NCI-H2029 treated with DMSO at 0.1 percent for 48 hours (cell line): ENCODE measurements around the gene TPRG1.

Source experiments
- DNase-seq: peaks from one replicate; lab custom pipeline; 2025; lab: John Stamatoyannopoulos, UW

The TPRG1 gene

GRCh38 chr3:189166321-189166720, 5.5 kb upstream of the TPRG1 start:
- no peak for DNase-seq

GRCh38 chr3:189167027-189167766, 4.6 kb upstream of the TPRG1 start:
- no peak for DNase-seq

- DNase-seq: no peak
Observed at GRCh38 chr3:189168711-189169110, 3.1 kb upstream of the TPRG1 start.

GRCh38 chr3:189169728-189170127, 2.0 kb upstream of the TPRG1 start:
- no peak for DNase-seq

- DNase-seq: no peak
Observed at GRCh38 chr3:189170559-189170958, 1.2 kb upstream of the TPRG1 start.

- DNase-seq: no peak
Observed at GRCh38 chr3:189172668-189173419, 1.1 kb downstream of the TPRG1 start.

GRCh38 chr3:189184566-189184965, 12.8 kb downstream of the TPRG1 start:
- no peak for DNase-seq

- no peak for DNase-seq
Observed at GRCh38 chr3:189186101-189186500, 14.3 kb downstream of the TPRG1 start.

- DNase-seq: no peak
Observed at GRCh38 chr3:189188466-189188865, 16.7 kb downstream of the TPRG1 start.

- DNase-seq: no peak
Observed at GRCh38 chr3:189192725-189193124, 21.0 kb downstream of the TPRG1 start.

- no peak for DNase-seq
Observed at GRCh38 chr3:189195302-189195701, 23.5 kb downstream of the TPRG1 start.

GRCh38 chr3:189202106-189202505, 30.3 kb downstream of the TPRG1 start:
- no peak for DNase-seq

- no peak for DNase-seq
Observed at GRCh38 chr3:189202583-189202982, 30.8 kb downstream of the TPRG1 start.

GRCh38 chr3:189204167-189204866, 32.5 kb downstream of the TPRG1 start:
- no peak for DNase-seq

- DNase-seq: no peak
Observed at GRCh38 chr3:189204937-189205336, 33.2 kb downstream of the TPRG1 start.

GRCh38 chr3:189210251-189210770, 38.5 kb downstream of the TPRG1 start:
- no peak for DNase-seq

- no peak for DNase-seq
Observed at GRCh38 chr3:189212681-189213080, 40.9 kb downstream of the TPRG1 start.

- DNase-seq: no peak
Observed at GRCh38 chr3:189214651-189215050, 42.9 kb downstream of the TPRG1 start.

- no peak for DNase-seq
Observed at GRCh38 chr3:189222927-189223636, 51.3 kb downstream of the TPRG1 start.

GRCh38 chr3:189225431-189225830, 53.7 kb downstream of the TPRG1 start:
- no peak for DNase-seq

- DNase-seq: no peak
Observed at GRCh38 chr3:189227249-189227648, 55.5 kb downstream of the TPRG1 start.
